Right cardiac atrium (tissue), 5 donors: ENCODE measurements around the gene FSTL4. TPM values are rescaled to one million over a fixed set of nuclear protein-coding genes. Genes with fewer than 3 reads are reported as not detected.

ENCODE experiments used
- ATAC-seq, 2 donors: fragments of 200-7000 bp; cut with Tn5 transposase; one replicate each; pipeline versions ENCODE4 v1.8.0 to v1.9.1; 2020; ENCODE audit warnings: moderate library complexity in 2 of 2, mild to moderate bottlenecking in 1 of 2
- DNase-seq, 3 donors: peaks; one replicate each; pipeline ENCODE4 v3.0.0-alpha.2; 2020
- H3K27ac ChIP-seq: one replicate; pipeline ENCODE4 v1.5.1; 2013; ENCODE audit warnings: mild to moderate bottlenecking, low read length, control low read depth, moderate library complexity
- H3K27me3 ChIP-seq: one replicate; pipeline ENCODE4 v1.6.1; 2013; ENCODE audit not compliant: control insufficient read depth, insufficient read depth
- H3K4me1 ChIP-seq: one replicate; pipeline ENCODE4 v1.6.1; 2013; ENCODE audit warnings: low read length; ENCODE audit not compliant: control insufficient read depth, insufficient read depth
- H3K4me3 ChIP-seq: one replicate; pipeline ENCODE4 v1.5.1; 2013; ENCODE audit warnings: low read length, control low read depth
- H3K9me3 ChIP-seq: one replicate; pipeline ENCODE4 v1.6.1; 2013; ENCODE audit warnings: low read length; ENCODE audit not compliant: control insufficient read depth
- WGBS: extraction: QIAGEN DNeasy Blood & Tissue Kit; methylation state at CpG from one replicate; pipeline ENCODE4 v1.1.7; 2013; 5-methylcytosine and 5-hydroxymethylcytosine counted together
- intact Hi-C, 4 donors: fragments of 100-400 bp; cut with DNase I; formaldehyde crosslinking; loops; one replicate each; pipeline versions ENCODE4 v1.11.0 to v1.14.0; 2022 to 2023
- polyA plus RNA-seq: library from polyadenylated mRNA; stranded (reverse); fragments of 200-250 nt; gene quantifications from one replicate; pipeline ENCODE4 v1.2.3, GENCODE V29; 2013
- total RNA-seq, 4 donors: library from RNA; stranded (reverse); fragmentation: NEBNext Ultra II Directional; extraction: Animal tissue kit (Norgen Biotek cat#: 25700); gene quantifications; one replicate each; pipeline ENCODE4 v1.2.1, GENCODE V29; 2021
- donor health status: healthy with polysubstance abuse.
- donor health status: DM: no; HTN: yes; CAD: no.
- donor health status: DM: no; HTN: no; CAD: no.
- donor health status: DM: no; HTN: yes; CAD: no; lungs with severe emphysema.
- donor health status: DM: yes; HTN: yes; CAD: no.

The FSTL4 gene
- total and polyA plus RNA-seq, 5 donors = not detected

DNA sequence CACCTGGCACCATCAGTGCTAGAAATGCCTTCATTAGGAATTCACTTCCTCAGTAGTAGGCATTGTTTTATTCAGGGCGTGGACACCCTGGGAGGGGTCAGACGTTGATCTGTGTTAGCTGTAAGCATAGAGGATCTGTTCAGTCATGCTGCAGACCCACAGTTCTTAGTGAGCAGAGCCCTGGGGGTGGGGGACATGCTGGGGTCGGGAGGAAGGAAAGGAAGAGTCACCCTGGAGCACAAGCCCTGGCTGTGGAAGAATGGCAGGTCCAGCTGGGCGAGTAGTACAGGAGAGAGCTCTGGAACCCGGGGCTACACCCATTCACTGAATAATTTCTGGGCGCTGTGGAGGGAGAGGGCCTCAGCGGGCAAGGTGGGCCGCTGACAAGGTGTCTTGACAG, 172.5 kb downstream of the FSTL4 start:
- intact Hi-C loops = no loop called here
- DNase-seq = no peak
- Histone ChIP-seq H3K27ac (peak overlapping the region; percentile 10), H3K27me3 (no peaks in the 10 kb centered on the region), H3K9me3 (no peaks in the 10 kb centered on the region), H3K4me3 (no peak overlapping the region), H3K4me1 (no peaks in the 10 kb centered on the region)
- WGBS = 74% methylated on average over 8 of the region's 8 CpGs
- peak in 1 of 2 donors; percentile 10 for ATAC-seq

DNA sequence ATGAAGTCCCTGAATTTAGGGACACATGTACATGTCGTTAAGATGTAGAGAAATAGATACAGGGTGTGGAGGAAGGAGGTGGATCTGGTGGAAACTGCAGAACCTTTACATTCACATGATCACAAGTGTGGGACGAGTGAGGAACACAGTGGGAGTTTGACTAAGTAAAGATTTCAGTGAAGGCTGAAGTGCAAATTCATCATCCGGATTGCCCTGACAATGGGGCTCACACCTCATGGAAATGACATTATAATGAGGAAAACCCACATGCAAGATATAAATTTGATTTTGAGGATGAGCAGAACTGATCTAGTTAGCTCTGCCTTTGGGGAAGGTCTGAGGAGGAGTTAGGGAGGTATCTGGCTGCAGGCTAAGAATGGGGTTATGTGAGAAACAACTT, 173.9 kb downstream of the FSTL4 start:
- H3K9me3 ChIP-seq = no peaks in the 10 kb centered on the region
- no peaks in the 10 kb centered on the region for H3K4me1 ChIP-seq
- no peaks in the 10 kb centered on the region for H3K27me3 ChIP-seq
- H3K27ac ChIP-seq = no peak overlapping the region
- DNase-seq (no peak), ATAC-seq (no peak)
- intact Hi-C loops = no loop called here
- H3K4me3 ChIP-seq = no peak overlapping the region
- WGBS = 81% methylated on average over 3 of the region's 3 CpGs

DNA sequence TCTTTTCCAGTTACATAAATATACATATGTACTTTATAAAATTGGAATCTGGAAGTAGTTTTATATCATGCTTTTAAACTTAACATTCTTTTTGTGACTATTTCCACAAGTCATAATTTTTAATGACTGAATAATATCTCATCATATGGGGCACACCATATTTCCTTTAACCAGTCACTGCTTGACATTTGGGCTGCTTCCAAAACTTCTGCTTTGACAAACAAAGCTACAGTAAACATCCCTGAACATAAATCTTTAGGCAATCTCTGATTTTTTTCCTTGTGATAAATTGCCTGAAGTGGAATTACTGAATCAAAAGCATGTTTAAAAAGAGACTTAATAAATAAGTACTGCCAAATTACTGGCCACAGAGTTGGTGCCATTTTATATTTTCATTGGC, 178.0 kb downstream of the FSTL4 start:
- ATAC-seq = no peak
- no peaks in the 10 kb centered on the region for H3K9me3 ChIP-seq
- intact Hi-C loops = no loop called here
- no peaks in the 10 kb centered on the region for H3K4me1 ChIP-seq
- no peak overlapping the region for H3K4me3 ChIP-seq
- no peaks in the 10 kb centered on the region for H3K27me3 ChIP-seq
- H3K27ac ChIP-seq = no peak overlapping the region
- DNase-seq = no peak

DNA sequence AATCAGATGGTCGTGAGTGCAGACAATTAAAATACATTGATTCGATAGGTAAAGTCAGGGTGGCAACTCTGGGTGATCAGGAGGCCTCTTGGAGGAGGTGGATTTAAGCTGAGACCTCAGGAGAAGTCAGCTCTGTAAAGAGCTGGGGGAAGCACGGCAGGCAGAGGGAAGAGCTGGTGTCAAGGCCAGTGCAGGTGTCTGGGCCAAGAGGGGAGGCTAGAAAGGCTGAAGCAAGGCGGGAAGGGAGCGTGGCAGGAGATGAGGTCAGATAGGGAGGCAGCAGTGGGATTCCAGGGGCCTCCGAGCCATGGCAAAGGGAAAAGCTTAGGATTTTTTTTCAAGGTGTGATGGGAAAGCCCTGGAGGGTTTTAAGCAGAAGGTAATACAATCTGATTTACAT, 178.7 kb downstream of the FSTL4 start:
- no peak for ATAC-seq
- WGBS = 64% methylated on average over 6 of the region's 6 CpGs
- Histone ChIP-seq H3K27me3 (no peaks in the 10 kb centered on the region), H3K9me3 (no peaks in the 10 kb centered on the region), H3K4me3 (no peak overlapping the region), H3K27ac (no peak overlapping the region), H3K4me1 (no peaks in the 10 kb centered on the region)
- intact Hi-C loops = no loop called here
- no peak for DNase-seq

DNA sequence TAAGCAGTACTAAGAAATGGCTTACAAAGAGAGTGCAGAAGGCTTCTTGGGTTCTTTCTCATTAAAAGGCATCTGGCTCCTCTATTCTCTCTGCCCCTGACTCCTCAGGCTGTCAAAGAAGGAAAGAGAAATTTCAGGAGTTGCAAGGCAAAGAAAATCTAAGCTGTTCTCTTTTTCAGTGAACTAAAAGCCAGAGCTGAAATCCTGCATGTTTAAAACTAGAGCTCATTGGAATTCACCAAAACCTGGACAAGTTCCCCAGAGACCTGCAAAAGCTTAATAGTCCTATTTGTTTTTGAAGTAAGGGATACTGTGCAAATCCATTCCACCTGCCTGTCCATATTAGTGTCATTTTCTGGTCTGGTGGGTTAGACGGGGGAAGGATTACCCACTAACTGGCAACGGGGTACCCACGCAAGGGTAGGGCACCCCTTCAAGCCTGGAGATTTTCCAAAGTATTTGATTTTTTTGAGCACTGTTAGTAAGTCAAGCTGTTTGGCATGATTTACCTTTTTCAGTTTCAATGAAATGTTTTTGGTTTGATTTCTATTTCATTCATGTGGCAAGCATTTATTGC, 179.3 kb downstream of the FSTL4 start:
- no peak for DNase-seq
- Histone ChIP-seq H3K4me3 (no peak overlapping the region), H3K9me3 (no peaks in the 10 kb centered on the region), H3K4me1 (no peaks in the 10 kb centered on the region), H3K27me3 (no peaks in the 10 kb centered on the region), H3K27ac (no peak overlapping the region)
- intact Hi-C loops = no loop called here
- WGBS = 87% methylated on average over 3 of the region's 3 CpGs
- no peak for ATAC-seq

DNA sequence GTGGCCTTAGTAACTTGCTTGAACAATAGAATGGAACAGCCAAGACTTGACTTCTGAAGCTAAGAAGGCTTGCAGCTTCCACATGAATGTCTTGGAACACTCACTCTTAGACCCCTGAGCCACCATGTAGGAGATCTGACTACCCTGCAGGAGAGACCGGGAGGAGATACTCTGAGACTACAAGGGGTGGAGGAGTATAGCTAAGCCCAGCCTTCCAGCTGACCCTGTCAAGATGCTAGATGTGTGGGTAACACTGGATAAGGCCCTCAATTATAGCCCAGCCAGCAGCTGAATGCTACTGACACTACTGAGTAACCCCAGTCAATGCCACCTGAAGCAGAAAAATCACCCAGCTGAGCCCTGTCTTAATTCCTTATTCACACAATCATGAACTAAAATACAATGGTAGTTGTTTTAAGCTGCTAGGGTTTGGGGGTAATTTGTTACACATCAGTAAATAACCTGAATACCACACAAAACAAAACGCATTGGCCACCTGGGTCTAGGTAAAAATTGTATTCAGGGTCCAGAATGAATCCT, 180.9 kb downstream of the FSTL4 start:
- intact Hi-C loops = no loop called here
- Histone ChIP-seq H3K27me3 (no peaks in the 10 kb centered on the region), H3K9me3 (no peaks in the 10 kb centered on the region), H3K27ac (no peak overlapping the region), H3K4me3 (no peak overlapping the region), H3K4me1 (no peaks in the 10 kb centered on the region)
- 87% methylated on average over 2 of the region's 2 CpGs for WGBS
- DNase-seq (no peak), ATAC-seq (no peak)

DNA sequence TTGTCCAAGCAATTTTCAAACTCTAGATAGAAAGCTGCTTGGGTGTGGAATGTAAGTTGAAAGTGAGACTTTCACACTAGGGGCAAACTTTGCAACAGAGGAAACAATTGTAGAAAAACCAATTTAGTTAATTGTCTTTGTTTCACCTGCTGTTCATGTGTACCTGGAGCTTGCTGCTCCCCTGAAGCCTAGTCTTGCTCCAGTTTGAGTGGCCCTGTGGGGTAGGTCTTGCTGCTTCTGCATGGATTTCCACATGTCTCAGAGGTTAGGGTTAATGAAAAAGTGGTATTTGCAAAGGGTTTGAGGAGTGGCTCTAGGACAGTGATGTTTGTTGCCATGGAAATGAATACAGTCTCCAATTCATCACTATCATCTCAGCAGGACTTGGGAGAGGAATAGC, 182.2 kb downstream of the FSTL4 start:
- H3K27me3 ChIP-seq = no peaks in the 10 kb centered on the region
- intact Hi-C loops = no loop called here
- no peak overlapping the region for H3K4me3 ChIP-seq
- DNase-seq = no peak
- H3K9me3 ChIP-seq = no peaks in the 10 kb centered on the region
- no peaks in the 10 kb centered on the region for H3K4me1 ChIP-seq
- ATAC-seq = no peak
- H3K27ac ChIP-seq = no peak overlapping the region

DNA sequence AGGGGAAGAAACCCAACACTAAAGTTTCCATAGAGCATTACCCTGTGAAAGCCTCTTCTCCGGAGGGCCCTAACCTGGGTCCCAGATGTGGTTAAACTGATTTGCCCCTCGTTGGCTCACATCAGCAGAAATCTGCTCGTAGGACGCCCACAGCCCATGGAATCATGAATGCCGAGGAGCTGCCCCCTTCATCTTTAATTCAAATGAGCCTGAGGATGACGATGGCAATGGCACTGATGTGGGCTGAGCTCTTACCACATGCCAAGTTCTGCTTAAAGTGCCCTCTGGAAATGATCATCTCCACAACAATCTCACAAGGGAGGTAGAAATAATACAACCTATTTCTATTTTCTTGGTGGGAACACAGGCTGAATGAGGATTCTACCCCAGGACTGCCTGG, 183.3 kb downstream of the FSTL4 start:
- H3K27me3 ChIP-seq = no peaks in the 10 kb centered on the region
- no peaks in the 10 kb centered on the region for H3K4me1 ChIP-seq
- intact Hi-C loops = loop anchor here in 3 of 4 donors (5.0 to 10.0 kb wide), 5 partner anchors 186 to 513 kb away; partner anchors contain the start of gene FSTL4 (in 1 of the 3)
- no peak overlapping the region for H3K27ac ChIP-seq
- DNase-seq (no peak), ATAC-seq (no peak)
- H3K4me3 ChIP-seq = no peak overlapping the region
- no peaks in the 10 kb centered on the region for H3K9me3 ChIP-seq
- 86% methylated on average over 6 of the region's 6 CpGs for WGBS

DNA sequence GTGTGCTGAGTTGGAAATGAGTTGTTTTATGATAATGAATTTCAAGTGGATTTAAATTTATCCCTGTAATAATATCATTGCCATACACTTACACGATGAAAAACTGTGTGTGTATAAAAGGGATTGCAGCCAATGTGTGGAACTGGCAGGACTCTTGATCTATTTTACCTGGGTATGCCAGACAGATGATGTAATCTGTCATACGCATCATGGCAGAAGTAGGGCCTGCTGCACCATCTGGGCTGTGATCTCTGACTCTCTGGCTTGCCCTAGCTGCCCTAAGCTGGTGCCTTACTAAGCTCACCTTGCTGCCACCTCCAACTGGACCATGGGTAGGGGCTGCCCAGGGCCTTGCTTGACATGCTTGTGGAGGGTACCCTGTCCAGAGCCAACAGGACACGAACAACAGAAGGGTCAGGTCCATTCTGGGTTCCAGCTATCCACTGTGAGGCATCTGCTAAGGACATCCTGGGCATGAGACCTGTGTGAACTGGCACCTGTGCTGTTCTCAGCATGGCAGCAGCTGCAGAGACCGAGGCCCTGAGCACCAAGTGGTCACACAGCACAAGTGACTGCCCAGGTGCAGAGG, 184.2 kb downstream of the FSTL4 start:
- Histone ChIP-seq H3K4me3 (no peak overlapping the region), H3K9me3 (no peaks in the 10 kb centered on the region), H3K27ac (no peak overlapping the region), H3K27me3 (no peaks in the 10 kb centered on the region), H3K4me1 (no peaks in the 10 kb centered on the region)
- DNase-seq = no peak
- intact Hi-C loops = loop anchor here in 3 of 4 donors (5.0 to 10.0 kb wide), 5 partner anchors 187 to 514 kb away; partner anchors contain the start of gene FSTL4 (in 1 of the 3)
- no peak for ATAC-seq
- WGBS = 81% methylated on average over 4 of the region's 4 CpGs

DNA sequence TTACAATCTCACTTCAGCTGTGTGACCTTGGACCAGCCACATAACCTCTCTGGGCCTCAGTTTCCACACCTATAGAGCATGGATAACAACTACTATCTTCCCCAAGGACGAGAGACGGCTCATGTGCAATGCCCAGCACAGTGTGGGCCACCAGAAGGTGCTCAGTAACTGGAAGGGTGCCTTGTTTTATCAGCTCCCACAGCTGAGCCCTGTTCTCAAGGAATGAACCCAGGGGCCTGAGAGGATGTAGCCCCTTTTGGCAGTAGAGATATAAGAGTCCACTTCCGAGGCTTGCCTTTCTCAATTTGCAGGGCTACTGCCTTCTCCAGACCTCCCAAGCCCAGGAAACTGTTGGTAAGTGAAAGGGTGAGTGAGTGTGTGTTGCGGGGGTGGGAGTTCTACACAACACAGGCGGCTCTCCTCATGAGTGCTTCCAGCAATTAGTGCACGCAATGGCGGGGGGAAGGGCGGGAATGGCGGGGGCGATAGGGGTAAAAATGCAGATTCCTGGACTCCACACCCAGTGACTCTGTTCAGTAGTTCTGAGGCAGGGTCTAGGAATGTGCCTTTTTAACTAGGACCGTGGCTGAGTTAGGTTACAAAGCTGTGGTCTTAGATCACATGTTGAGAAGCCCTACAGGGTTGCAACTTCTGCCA, 185.1 kb downstream of the FSTL4 start:
- Histone ChIP-seq H3K9me3 (no peaks in the 10 kb centered on the region), H3K4me1 (no peaks in the 10 kb centered on the region), H3K27me3 (no peaks in the 10 kb centered on the region), H3K4me3 (no peak overlapping the region), H3K27ac (no peak overlapping the region)
- ATAC-seq = no peak
- intact Hi-C loops = loop anchor here in 3 of 4 donors (5.0 to 10.0 kb wide), 5 partner anchors 188 to 515 kb away; partner anchors contain the start of gene FSTL4 (in 1 of the 3)
- 71% methylated on average over 11 of the region's 11 CpGs for WGBS
- no peak for DNase-seq

DNA sequence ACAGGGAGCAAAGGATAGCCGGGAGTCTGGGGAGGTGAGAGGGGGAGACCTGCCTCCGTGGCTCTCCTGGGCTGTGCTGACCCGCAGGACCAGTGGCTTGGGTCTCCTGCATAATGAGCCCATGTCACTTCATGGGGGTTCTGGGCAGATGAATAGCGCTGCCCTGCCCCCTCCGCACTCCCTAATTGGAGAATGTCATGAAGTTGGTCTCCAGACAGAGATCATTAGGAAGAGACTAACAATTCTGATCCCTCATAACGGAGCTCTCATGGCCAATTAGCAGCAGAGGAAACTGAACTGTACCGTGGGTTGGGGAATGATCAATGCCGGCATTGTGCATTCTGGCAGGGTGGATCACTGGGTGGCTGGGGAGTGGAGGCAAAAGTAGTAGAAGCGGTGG, 186.1 kb downstream of the FSTL4 start:
- H3K9me3 ChIP-seq = no peaks in the 10 kb centered on the region
- no peaks in the 10 kb centered on the region for H3K4me1 ChIP-seq
- no peaks in the 10 kb centered on the region for H3K27me3 ChIP-seq
- ATAC-seq = no peak
- intact Hi-C loops = loop anchor here in 3 of 4 donors (5.0 to 10.0 kb wide), 5 partner anchors 189 to 516 kb away; partner anchors contain the start of gene FSTL4 (in 1 of the 3)
- no peak overlapping the region for H3K4me3 ChIP-seq
- no peak overlapping the region for H3K27ac ChIP-seq
- DNase-seq = no peak
- 77% methylated on average over 9 of the region's 9 CpGs for WGBS
